SK-N-SH treated with all-trans-retinoic acid at 6 μM for 48 hours (cell line): ENCODE results near the gene ARFRP1.

Source experiments
- ATAC-seq: fragments of 200-7000 bp; cut with Tn5 transposase; 3 replicates; pipeline ENCODE4 v1.9.1; 2020; ENCODE audit warnings: mild to moderate bottlenecking, moderate library complexity
- ARNTL ChIP-seq: fragments of 450-650 bp; formaldehyde crosslinking; IDR thresholded peaks from 2 replicates; pipeline ENCODE4 v1.5.0; 2020; ENCODE audit warnings: low read depth, mild to moderate bottlenecking, moderate library complexity, borderline replicate concordance
- BACH2 ChIP-seq: fragments of 250-450 bp; sonication (Bioruptor Pico); IDR thresholded peaks from 2 replicates; pipeline ENCODE4 v1.9.0; 2021; ENCODE audit warnings: mild to moderate bottlenecking, borderline replicate concordance
- CREB5 ChIP-seq: fragments of 250-450 bp; sonication (Bioruptor Pico); IDR thresholded peaks from 2 replicates; pipeline ENCODE4 v1.5.1; 2020; ENCODE audit warnings: low read depth, mild to moderate bottlenecking, moderate library complexity
- CSDC2 ChIP-seq: fragments of 250-450 bp; sonication (Bioruptor Pico); IDR thresholded peaks from 2 replicates; pipeline ENCODE4 v1.5.0; 2020; ENCODE audit warnings: mild to moderate bottlenecking, moderate library complexity
- CSRNP3 ChIP-seq: fragments of 250-450 bp; sonication (Bioruptor Pico); IDR thresholded peaks from 2 replicates; pipeline ENCODE4 v1.5.1; 2021; ENCODE audit warnings: mild to moderate bottlenecking, moderate library complexity
- ESRRG ChIP-seq: fragments of 250-450 bp; sonication (Bioruptor Pico); IDR thresholded peaks from 2 replicates; pipeline ENCODE4 v1.6.1; 2021; ENCODE audit warnings: mild to moderate bottlenecking
- GLIS3 ChIP-seq: fragments of 250-450 bp; sonication (Bioruptor Pico); IDR thresholded peaks from 2 replicates; pipeline ENCODE4 v1.5.0; 2020; ENCODE audit warnings: mild to moderate bottlenecking, moderate library complexity
- ISL1 ChIP-seq: fragments of 250-450 bp; sonication (Bioruptor Pico); IDR thresholded peaks from 2 replicates; pipeline ENCODE4 v2.1.2; 2022; ENCODE audit warnings: mild to moderate bottlenecking, moderate library complexity
- OSR1 ChIP-seq: fragments of 250-450 bp; sonication (Bioruptor Pico); IDR thresholded peaks from 2 replicates; pipeline ENCODE4 v1.8.0; 2022; ENCODE audit warnings: moderate library complexity, mild to moderate bottlenecking, inconsistent platforms
- PATZ1 ChIP-seq: fragments of 250-450 bp; sonication (Bioruptor Pico); IDR thresholded peaks from 2 replicates; pipeline ENCODE4 v1.8.0; 2020; ENCODE audit warnings: mild to moderate bottlenecking, moderate library complexity, borderline replicate concordance
- POU6F1 ChIP-seq: fragments of 250-450 bp; sonication (Bioruptor Pico); IDR thresholded peaks from 2 replicates; pipeline ENCODE4 v1.8.0; 2021; ENCODE audit warnings: low read depth, mild to moderate bottlenecking, moderate library complexity, borderline replicate concordance
- RARB ChIP-seq: fragments of 250-450 bp; sonication (Bioruptor Pico); IDR thresholded peaks from 2 replicates; pipeline ENCODE4 v1.8.0; 2021; ENCODE audit warnings: mild to moderate bottlenecking, moderate library complexity
- SNAI2 ChIP-seq: fragments of 250-450 bp; sonication (Bioruptor Pico); IDR thresholded peaks from 2 replicates; pipeline ENCODE4 v1.5.0; 2020; ENCODE audit warnings: mild to moderate bottlenecking, moderate library complexity
- TCF4 ChIP-seq: fragments of 250-450 bp; sonication (Bioruptor Pico); IDR thresholded peaks from 2 replicates; pipeline ENCODE4 v1.8.0; 2021; ENCODE audit warnings: mild to moderate bottlenecking, moderate library complexity, borderline replicate concordance
- TOX ChIP-seq: fragments of 250-450 bp; sonication (Bioruptor Pico); IDR thresholded peaks from 2 replicates; pipeline ENCODE4 v1.8.0; 2021; ENCODE audit warnings: mild to moderate bottlenecking, moderate library complexity, borderline replicate concordance
- TSHZ2 ChIP-seq: fragments of 250-450 bp; sonication (Bioruptor Pico); IDR thresholded peaks from 2 replicates; pipeline ENCODE4 v1.5.0; 2020; ENCODE audit warnings: mild to moderate bottlenecking, moderate library complexity
- ZC3H10 ChIP-seq: fragments of 250-450 bp; sonication (Bioruptor Pico); IDR thresholded peaks from 2 replicates; pipeline ENCODE4 v1.5.1; 2021; ENCODE audit warnings: mild to moderate bottlenecking, moderate library complexity
- ZFP3 ChIP-seq: fragments of 250-450 bp; sonication (Bioruptor Pico); IDR thresholded peaks from 2 replicates; pipeline ENCODE4 v1.5.0; 2020; ENCODE audit warnings: mild to moderate bottlenecking, moderate library complexity
- ZFP30 ChIP-seq: fragments of 450-650 bp; formaldehyde crosslinking; IDR thresholded peaks from 2 replicates; pipeline ENCODE4 v1.5.0; 2022; ENCODE audit warnings: mild to moderate bottlenecking, moderate library complexity
- ZNF565 ChIP-seq: fragments of 450-650 bp; formaldehyde crosslinking; conservative IDR thresholded peaks from 2 replicates; pipeline ENCODE4 v1.5.0; 2020; ENCODE audit warnings: low read depth, mild to moderate bottlenecking, moderate library complexity
- ZNF8 ChIP-seq: fragments of 450-650 bp; formaldehyde crosslinking; IDR thresholded peaks from 2 replicates; pipeline ENCODE4 v1.5.0; 2020; ENCODE audit warnings: mild to moderate bottlenecking, moderate library complexity

Gene ARFRP1

GRCh38 chr20:63751471-63752271 lies 43.9 kb upstream of the ARFRP1 start (continued):
- TF ChIP-seq CSRNP3 (CRISPR knock-in tag) (no peak), ISL1 (no peak)

GRCh38 chr20:63750807-63751470 lies 43.2 kb upstream of the ARFRP1 start:
- TF ChIP-seq ZFP30 (CRISPR knock-in tag): no peak
- TF ChIP-seq POU6F1: no peak
- no peak for TF ChIP-seq CREB5
- TF ChIP-seq BACH2 (CRISPR knock-in tag): no peak
- TF ChIP-seq GLIS3: no peak
- no peak for TF ChIP-seq ARNTL
- TF ChIP-seq TCF4 (CRISPR knock-in tag): no peak
- no peak for ATAC-seq

- no peak for ATAC-seq
Observed at GRCh38 chr20:63749597-63750508, 42.1 kb upstream of the ARFRP1 start.

GRCh38 chr20:63748934-63749270 lies 41.1 kb upstream of the ARFRP1 start:
- TF ChIP-seq BACH2 (CRISPR knock-in tag): no peak
- no peak for TF ChIP-seq ISL1
- no peak for TF ChIP-seq TSHZ2 (CRISPR knock-in tag)
- no peak for TF ChIP-seq ZNF8 (CRISPR knock-in tag)
- TF ChIP-seq CSDC2 (CRISPR knock-in tag): no peak
- TF ChIP-seq ARNTL: no peak
- TF ChIP-seq GLIS3: no peak
- no peak for TF ChIP-seq TCF4 (CRISPR knock-in tag)
- no peak for TF ChIP-seq OSR1 (CRISPR knock-in tag)
- no peak for TF ChIP-seq PATZ1 (CRISPR knock-in tag)
- no peak for TF ChIP-seq CSRNP3 (CRISPR knock-in tag)
- TF ChIP-seq ZC3H10 (CRISPR knock-in tag): no peak
- no peak for TF ChIP-seq SNAI2 (CRISPR knock-in tag)
- no peak for TF ChIP-seq ESRRG (CRISPR knock-in tag)
- no peak for TF ChIP-seq RARB (CRISPR knock-in tag)
- no peak for TF ChIP-seq TOX (CRISPR knock-in tag)
- no peak for ATAC-seq

More at GRCh38 chr20:63749597-63750508, 42.1 kb upstream of the ARFRP1 start:
- TF ChIP-seq ZNF565: no peak
- no peak for TF ChIP-seq ZFP3 (CRISPR knock-in tag)
- no peak for TF ChIP-seq TOX (CRISPR knock-in tag)
- no peak for TF ChIP-seq RARB (CRISPR knock-in tag)
- TF ChIP-seq TCF4 (CRISPR knock-in tag): no peak
